Measurements from ENCODE around the gene RBP3. TPM values are rescaled to one million over a fixed set of nuclear protein-coding genes. Genes with fewer than 3 reads are reported as not detected.

Gene RBP3
- total RNA-seq, 1 experiment from 2014 or later = not detected

Other genes starting within 250 kb of the RBP3 start
- gene GDF10, start 48.2 kb upstream of the RBP3 start, total RNA-seq (2014; rRNA removed; shearing (Covaris generic); ENCODE audit: low replicate concordance) = not detected in 2 replicates
- not detected in 2 replicates for gene GDF2, start 25.9 kb upstream of the RBP3 start, total RNA-seq (2014; rRNA removed; shearing (Covaris generic); ENCODE audit: low replicate concordance)
- gene ZNF488, start 35.9 kb downstream of the RBP3 start, total RNA-seq (2014; rRNA removed; shearing (Covaris generic); ENCODE audit: low replicate concordance) = not detected in 2 replicates
- not detected in 2 replicates for gene ANXA8, start 135.8 kb downstream of the RBP3 start, total RNA-seq (2014; rRNA removed; shearing (Covaris generic); ENCODE audit: low replicate concordance)
- gene FAM25G, start 143.3 kb downstream of the RBP3 start, total RNA-seq (2014; rRNA removed; shearing (Covaris generic); ENCODE audit: low replicate concordance) = not detected in 2 replicates
- gene AGAP9, start 175.3 kb downstream of the RBP3 start, total RNA-seq (2014; rRNA removed; shearing (Covaris generic); ENCODE audit: low replicate concordance) = 11.8 and 12.0 TPM in 2 replicates

All from Karpas-422 (cell line).